Ovary (tissue), 10 donors: ENCODE data around the gene GLCCI1. TPM values are rescaled to one million over a fixed set of nuclear protein-coding genes. Genes with fewer than 3 reads are reported as not detected.
A peak's percentile ranks its signal among the peaks of the same experiment; 100 is the strongest.

Experiments used
- DNase-seq, 5 donors: peaks; one replicate each; pipeline ENCODE4 v3.0.0-alpha.2; 2019 to 2020
- H3K27ac ChIP-seq, 2 donors: fragments of 200-600 bp; one replicate each; pipeline versions ENCODE4 v1.5.1 to v1.8.0; 2019 to 2022
- H3K27me3 ChIP-seq: fragments of 200-600 bp; one replicate; pipeline ENCODE4 v1.8.0; 2022
- H3K36me3 ChIP-seq: fragments of 200-600 bp; sonication (generic); one replicate; pipeline ENCODE4 v1.5.1; 2019
- H3K4me1 ChIP-seq: one replicate; pipeline ENCODE4 v1.8.1; 2013; ENCODE audit warnings: mild to moderate bottlenecking, moderate library complexity; ENCODE audit not compliant: insufficient read depth
- H3K4me3 ChIP-seq: fragments of 200-600 bp; sonication (generic); one replicate; pipeline ENCODE4 v1.5.1; 2017
- H3K9me3 ChIP-seq, 2 donors: fragments of 200-600 bp in 1 of 2; sonication (generic) in 1 of 2; one replicate each; pipeline versions ENCODE4 v1.5.1 to v1.8.1; 2013 to 2019; ENCODE audit warnings: mild to moderate bottlenecking in 1 of 2, moderate library complexity in 1 of 2
- CTCF ChIP-seq, 3 donors: fragments of 450-650 bp in 2 of 3; fragments of 200-600 bp in 1 of 3; IDR thresholded peaks; one replicate each; pipeline versions ENCODE4 v1.5.1 to v1.8.0; 2016 to 2022; ENCODE audit warnings: antibody characterized with exemption in 3 of 3, mild to moderate bottlenecking in 1 of 3
- EP300 ChIP-seq: sonication (generic); formaldehyde crosslinking; IDR thresholded peaks from one replicate; pipeline ENCODE4 v1.6.1; 2017; ENCODE audit warnings: antibody characterized with exemption
- POLR2A ChIP-seq: fragments of 450-650 bp; IDR thresholded peaks from one replicate; pipeline ENCODE4 v1.6.1; 2017; ENCODE audit warnings: antibody characterized with exemption, mild to moderate bottlenecking, moderate library complexity
- WGBS, 3 donors: extraction: QIAGEN DNeasy Blood & Tissue Kit in 1 of 3; methylation state at CpG; one replicate each; pipeline versions ENCODE4 v1.1.5 to v1.1.7; 2013 to 2017; 5-methylcytosine and 5-hydroxymethylcytosine counted together
- intact Hi-C, 4 donors: fragments of 100-400 bp; cut with DNase I; formaldehyde crosslinking; loops; one replicate each; pipeline versions ENCODE4 v1.11.0 to v1.15.1; 2022 to 2023
- long read RNA-seq, 3 donors: library from polyadenylated mRNA in 2 of 3; unstranded in 2 of 3; transcript quantifications; one replicate each; pipeline ENCODE4 v2.0.0 and lab custom pipeline, GENCODE V29; 2021 to 2026
- polyA plus RNA-seq, 2 donors: library from polyadenylated mRNA; stranded (reverse); fragments of 200-250 nt in 1 of 2; fragments of 350-450 nt in 1 of 2; fragmentation: Illumina TruSeq in 1 of 2; extraction: RNeasy Lipid Tissue Mini Kit (QIAGEN cat#74804) in 1 of 2; gene quantifications; one replicate each; pipeline ENCODE4 v1.2.3, GENCODE V29; 2013 to 2014
- total RNA-seq, 7 donors: library from RNA; depleted of rRNA in 2 of 7; stranded (reverse); fragments of >200 nt in 2 of 7; fragmentation: NEBNext Ultra II Directional in 3 of 7; extraction: Animal tissue kit (Norgen Biotek cat#: 25700) in 3 of 7; gene quantifications; one replicate each; pipeline versions ENCODE4 v1.1.0 to v1.2.4, GENCODE V29; 2016 to 2023
- donor health status: DM: no; HTN: no; CAD: no; lungs with moderate emphysema.
- donor health status: DM: no; HTN: no; CAD: no.
- donor health status: Bipolar disorder and iron deficiency.
- donor health status: DM: yes; HTN: yes; CAD: no.
- donor health status: DM: no; HTN: no; CAD: no.
- donor health status: DM: yes; HTN: yes; CAD: no.

The GLCCI1 gene
- total RNA-seq (10 to 100 TPM in 4 of 7 donors, 1 to 10 TPM in 3; 7.9 to 12.7 (median 10.7) TPM), polyA plus RNA-seq (1 to 10 TPM; 6.2 to 9.9 TPM)
- long read RNA-seq, donor 1, partial matches to known transcripts, result 1 of 2 reads
- long read RNA-seq, donor 1, other reads (novel, unspliced or antisense), result 1 of 2 reads
- long read RNA-seq, donor 2, partial matches to known transcripts, result 0 of 8 reads
- long read RNA-seq, donor 2, other reads (novel, unspliced or antisense), result 5 of 8 reads
- long read RNA-seq, donor 3, full-length matches to known transcripts, result 6 of 10 reads
- long read RNA-seq, donor 3, partial matches to known transcripts, result 0 of 10 reads
- long read RNA-seq, donor 3, other reads (novel, unspliced or antisense), result 4 of 10 reads

- intact Hi-C loops, result no loop called here
- Histone ChIP-seq H3K27me3 (no peaks in the 10 kb centered on the region), H3K4me1 (no peaks in the 10 kb centered on the region), H3K27ac (peak within 1 kb of the TSS; percentile 76 to 98), H3K36me3 (no peaks in the 10 kb centered on the region), H3K9me3 (no peaks in the 10 kb centered on the region), H3K4me3 (peak within 1 kb of the TSS; percentile 68)
- 0 to 1% (median 0%) methylated on average over 15 to 77 of the region's 77 CpGs for WGBS, 3 donors
- TF ChIP-seq EP300 (no peak), POLR2A (peak; percentile 74)
- peak; percentile 95 to 96 (median 95) for DNase-seq
These were observed at the start of gene GLCCI1 for GRCh38 chr7:7968544-7969305. TSS of gene GLCCI1 (plus strand) at chr7:7968796. CDS start at chr7:7969351, 555 bp downstream.

- no peak overlapping the region for H3K4me3 ChIP-seq
- H3K9me3 ChIP-seq, result no peaks in the 10 kb centered on the region
- no peaks in the 10 kb centered on the region for H3K27me3 ChIP-seq
- H3K36me3 ChIP-seq, result no peaks in the 10 kb centered on the region
- no peak for TF ChIP-seq CTCF (IDR thresholded peaks at IDR 0.05)
- no peak for TF ChIP-seq POLR2A
- no peak for TF ChIP-seq EP300
- peaks cover 6% of the 10 kb centered on the region for H3K4me1 ChIP-seq
- 1 to 22% (median 11%) methylated on average over 2 of the region's 2 CpGs for WGBS, 3 donors
- intact Hi-C loops, result no loop called here
- H3K27ac ChIP-seq, result no peak overlapping the region
- DNase-seq, result no peak
These were observed 49.1 kb upstream of the GLCCI1 start for GRCh38 chr7:7919449-7919945.

DNA sequence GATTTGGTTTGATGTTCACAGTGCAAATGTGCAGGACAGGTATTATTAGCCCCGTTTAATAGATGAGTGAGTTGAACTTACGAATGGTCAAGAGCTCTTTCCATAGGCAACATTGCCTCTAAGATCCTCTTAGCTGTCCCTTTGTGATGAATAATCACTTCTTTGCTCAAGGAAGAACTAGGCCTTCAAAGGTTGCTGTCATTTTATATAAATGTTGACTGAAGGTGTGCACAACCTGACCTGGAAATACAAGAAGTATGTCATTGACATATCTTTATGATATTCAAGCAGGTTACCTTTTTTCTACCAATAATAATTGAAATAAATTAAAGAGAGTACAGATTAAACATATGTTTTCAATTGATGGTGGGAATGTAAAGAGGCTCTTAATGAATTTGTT, 48.5 kb upstream of the GLCCI1 start:
- DNase-seq, result no peak
- Histone ChIP-seq H3K27ac (no peak overlapping the region), H3K4me1 (peaks cover 6% of the 10 kb centered on the region), H3K9me3 (no peaks in the 10 kb centered on the region), H3K4me3 (no peak overlapping the region), H3K36me3 (no peaks in the 10 kb centered on the region), H3K27me3 (no peaks in the 10 kb centered on the region)
- TF ChIP-seq EP300, result no peak
- WGBS, 3 donors, result 49 to 72% (median 70%) methylated on average over 2 of the region's 2 CpGs
- intact Hi-C loops, result no loop called here

GRCh38 chr7:7920481-7920880, 48.1 kb upstream of the GLCCI1 start:
- no peak overlapping the region for H3K4me3 ChIP-seq
- intact Hi-C loops, result no loop called here
- H3K9me3 ChIP-seq, result no peaks in the 10 kb centered on the region
- H3K4me1 ChIP-seq, result peaks cover 6% of the 10 kb centered on the region
- H3K36me3 ChIP-seq, result no peaks in the 10 kb centered on the region
- TF ChIP-seq CTCF (IDR thresholded peaks at IDR 0.05) (no peak), POLR2A (no peak), EP300 (no peak)
- H3K27me3 ChIP-seq, result no peaks in the 10 kb centered on the region
- WGBS, 3 donors, result 64 to 90% (median 71%) methylated on average over 3 of the region's 3 CpGs
- H3K27ac ChIP-seq, result no peak overlapping the region
- DNase-seq, result no peak

DNA sequence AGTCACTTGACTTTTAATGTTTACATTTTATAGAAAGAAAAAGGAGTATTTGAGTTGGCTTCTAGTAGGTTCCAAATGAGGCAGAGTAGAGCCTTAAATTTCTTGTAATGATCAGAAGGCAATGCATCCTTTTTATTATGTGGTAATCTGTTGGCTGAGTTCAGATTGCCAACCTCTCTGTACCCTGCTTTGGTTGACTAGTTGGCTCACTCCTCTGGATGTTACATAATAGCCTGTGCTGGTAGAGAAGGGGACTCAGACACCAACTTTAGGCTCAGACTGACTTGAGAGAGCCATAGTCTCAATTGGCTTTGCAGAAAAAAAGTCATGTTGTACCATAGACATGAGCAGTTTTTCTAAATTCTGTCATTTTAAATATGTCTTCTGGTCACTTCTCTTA, 46.8 kb upstream of the GLCCI1 start:
- H3K4me3 ChIP-seq, result no peak overlapping the region
- no peaks in the 10 kb centered on the region for H3K9me3 ChIP-seq
- no peaks in the 10 kb centered on the region for H3K27me3 ChIP-seq
- no peak for DNase-seq
- H3K27ac ChIP-seq, result no peak overlapping the region
- no peaks in the 10 kb centered on the region for H3K36me3 ChIP-seq
- no peak for TF ChIP-seq EP300
- TF ChIP-seq CTCF (IDR thresholded peaks at IDR 0.05), result no peak
- no peak for TF ChIP-seq POLR2A
- intact Hi-C loops, result no loop called here
- H3K4me1 ChIP-seq, result peaks cover 6% of the 10 kb centered on the region
